T-cell (primary cell): Measurements from ENCODE around the gene FHOD3. TPM values are rescaled to one million over a fixed set of nuclear protein-coding genes. Genes with fewer than 3 reads are reported as not detected.

Experiments
- ATAC-seq, 4 experiments: fragments of 200-7000 bp in 3 of 4; fragments of 150-1000 bp in 1 of 4; cut with Tn5 transposase; replicated peaks in 1 of 4; 1 replicate in 3 of 4; 2 replicates in 1 of 4; pipeline ENCODE4 v1.10.0; 2021; ENCODE audit warnings: moderate library complexity in 3 of 4, mild to moderate bottlenecking in 2 of 4, moderate number of reproducible peaks in 1 of 4
- CTCF ChIA-PET, 2 donors: fragments of 300-600 bp; sonication (Branson Sonifier 250); formaldehyde crosslinking; loops; one replicate each; lab custom pipeline; 2022; ENCODE audit warnings: antibody characterized with exemption in 2 of 2; lab: Charles Lee
- POLR2A ChIA-PET, 2 donors: fragments of 300-600 bp; sonication (Branson Sonifier 250); formaldehyde crosslinking; loops; one replicate each; lab custom pipeline; 2022; ENCODE audit warnings: antibody characterized with exemption in 2 of 2; lab: Charles Lee
- DNase-seq, 35 experiments: peaks; one replicate each; pipeline versions ENCODE4 v3.0.0 to v3.0.0-alpha.2; 2013 to 2023
- H3K27ac ChIP-seq: one replicate; pipeline ENCODE4 v1.5.1; 2013; ENCODE audit warnings: low read length
- H3K27me3 ChIP-seq, 2 experiments: replicated peaks in 1 of 2; 1 replicate in 1 of 2; 2 replicates in 1 of 2; pipeline versions ENCODE4 v1.6.1 to v1.7.0; 2013; ENCODE audit warnings: low read length in 1 of 2, mixed read lengths in 1 of 2; ENCODE audit not compliant: control insufficient read depth in 2 of 2, insufficient read depth in 2 of 2; ENCODE audit errors: extremely low read depth in 1 of 2
- H3K36me3 ChIP-seq, 2 donors: 1 replicate in 1 of 2; 2 replicates in 1 of 2; pipeline versions ENCODE4 v1.6.1 to v1.7.0; 2013; ENCODE audit warnings: low read length in 1 of 2; ENCODE audit not compliant: control insufficient read depth in 2 of 2, insufficient read depth in 1 of 2; ENCODE audit errors: extremely low read depth in 1 of 2
- H3K4me1 ChIP-seq, 2 experiments: 1 replicate in 1 of 2; 2 replicates in 1 of 2; pipeline versions ENCODE4 v1.6.1 to v1.7.0; 2013; ENCODE audit warnings: low read length in 2 of 2, mixed read lengths in 1 of 2; ENCODE audit not compliant: insufficient read depth in 2 of 2, control insufficient read depth in 1 of 2; ENCODE audit errors: extremely low read depth in 1 of 2
- H3K4me3 ChIP-seq, 2 donors: 1 replicate in 1 of 2; 2 replicates in 1 of 2; pipeline versions ENCODE4 v1.5.1 to v1.7.0; 2013; ENCODE audit warnings: mild to moderate bottlenecking in 2 of 2, low read length in 1 of 2, moderate library complexity in 1 of 2; ENCODE audit not compliant: control insufficient read depth in 1 of 2; ENCODE audit errors: extremely low read depth in 1 of 2
- H3K9me3 ChIP-seq: 2 replicates; pipeline ENCODE4 v1.7.0; 2013
- H3K27ac Mint-ChIP-seq, 2 donors: one replicate each; pipeline ENCODE4 v1.8.0; 2020 to 2021; ENCODE audit warnings: mild to moderate bottlenecking in 2 of 2, mixed read lengths in 2 of 2
- H3K27me3 Mint-ChIP-seq, 2 donors: one replicate each; pipeline ENCODE4 v1.8.0; 2021 to 2022; ENCODE audit warnings: mixed read lengths in 2 of 2
- H3K36me3 Mint-ChIP-seq: one replicate; pipeline ENCODE4 v1.8.0; 2021; ENCODE audit warnings: mixed read lengths
- H3K4me1 Mint-ChIP-seq, 3 donors: one replicate each; pipeline ENCODE4 v1.8.0; 2020 to 2022; ENCODE audit warnings: mixed read lengths in 3 of 3, mild to moderate bottlenecking in 1 of 3
- H3K4me3 Mint-ChIP-seq, 3 donors: one replicate each; pipeline ENCODE4 v1.8.0; 2020 to 2022; ENCODE audit warnings: mild to moderate bottlenecking in 3 of 3, mixed read lengths in 3 of 3, moderate library complexity in 3 of 3
- H3K9me3 Mint-ChIP-seq, 3 donors: one replicate each; pipeline ENCODE4 v1.8.0; 2020 to 2022; ENCODE audit warnings: mixed read lengths in 3 of 3
- WGBS: methylation state at CpG from one replicate; pipeline ENCODE4 v1.1.5; 2013; ENCODE audit warnings: missing lambda C conversion rate; ENCODE audit not compliant: insufficient coverage; 5-methylcytosine and 5-hydroxymethylcytosine counted together
- total RNA-seq, 35 experiments: library from RNA in 6 of 35; stranded (reverse) in 6 of 35; fragments of 120-200 nt in 1 of 35; gene quantifications; one replicate each; pipeline versions ENCODE4 v1.2.1 to v1.2.4 and lab custom pipeline; 2013 to 2026

FHOD3 gene
- total RNA-seq, 5 donors from 2014 or later (not counting 1 experiment from before 2014, with no cell fraction given), result 0.06 TPM; not detected in 4

GRCh38 chr18:36298126-36298741, 721 bp downstream of the FHOD3 start:
- peak overlapping the region in 1 of 2 donors; percentile 47 for H3K4me3 ChIP-seq
- 1% methylated on average over 49 of the region's 67 CpGs for WGBS
- DNase-seq, result no peak

DNA sequence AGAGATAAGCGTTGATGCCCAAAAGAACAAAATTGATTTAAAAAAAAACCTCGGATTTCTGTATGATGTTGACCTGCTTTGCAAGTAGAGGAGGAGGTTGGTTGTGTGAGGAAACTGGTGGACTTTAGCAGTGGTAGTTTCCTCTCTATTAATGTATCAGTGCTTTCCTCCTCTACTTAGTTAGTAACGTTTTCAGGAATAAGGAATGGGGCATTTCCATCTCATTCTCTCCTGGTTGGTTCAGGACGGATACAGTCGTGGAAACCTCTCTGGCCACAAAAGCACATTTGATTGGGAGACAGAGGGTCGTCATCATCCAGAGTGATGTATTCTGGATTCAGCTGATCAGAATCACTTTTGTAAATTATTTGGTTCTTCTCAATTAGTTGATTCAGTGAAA, 1.5 kb downstream of the FHOD3 start:
- Mint-ChIP-seq H3K27ac (no peak overlapping the region), H3K4me3 (peak overlapping the region in 2 of 3 donors; percentile 13 to 23), H3K36me3 (no peaks in the 10 kb centered on the region), H3K9me3 (no peaks in the 10 kb centered on the region), H3K4me1 (peaks cover 0 to 2% (median 2%) of the 10 kb centered on the region in 3 donors), H3K27me3 (peaks cover 38 to 47% of the 10 kb centered on the region in 2 donors)
- Histone ChIP-seq H3K36me3 (no peaks in the 10 kb centered on the region), H3K27ac (no peak overlapping the region), H3K9me3 (no peaks in the 10 kb centered on the region), H3K4me1 (peaks cover 0 to 15% of the 10 kb centered on the region in 2 experiments), H3K27me3 (peaks cover 23 to 45% of the 10 kb centered on the region in 2 experiments), H3K4me3 (no peak overlapping the region)
- ChIA-PET POLR2A (no interaction called here), CTCF (interaction anchor here (0.5 to 0.7 kb wide), 4 partner anchors 14 to 85 kb away, joined by 4 to 7 read pairs (median 6); no protein-coding TSS in a partner anchor)
- no peak for ATAC-seq
- no peak for DNase-seq
- 86% methylated on average over 1 of the region's 6 CpGs for WGBS

More at GRCh38 chr18:36298126-36298741, 721 bp downstream of the FHOD3 start:
- no peak overlapping the region for H3K27ac ChIP-seq
- Mint-ChIP-seq H3K36me3 (no peaks in the 10 kb centered on the region), H3K27me3 (peaks cover 34 to 41% of the 10 kb centered on the region in 2 donors), H3K27ac (no peak overlapping the region), H3K4me3 (no peak overlapping the region), H3K9me3 (no peaks in the 10 kb centered on the region), H3K4me1 (peaks cover 0 to 2% (median 2%) of the 10 kb centered on the region in 3 donors)
- ChIA-PET POLR2A (no interaction called here), CTCF (interaction anchor here (0.6 to 0.7 kb wide), 3 partner anchors 14 to 281 kb away, joined by 3 to 6 read pairs (median 4); no protein-coding TSS in a partner anchor)
- H3K36me3 ChIP-seq, result no peaks in the 10 kb centered on the region
- ATAC-seq, result no peak
- peaks cover 26 to 41% of the 10 kb centered on the region in 2 experiments for H3K27me3 ChIP-seq
- H3K4me1 ChIP-seq, result peaks cover 0 to 15% of the 10 kb centered on the region in 2 experiments
- H3K9me3 ChIP-seq, result no peaks in the 10 kb centered on the region

- H3K4me3 Mint-ChIP-seq, result no peak overlapping the region
- Histone ChIP-seq H3K27ac (no peak overlapping the region), H3K4me1 (peaks cover 0 to 15% of the 10 kb centered on the region in 2 experiments), H3K9me3 (no peaks in the 10 kb centered on the region), H3K4me3 (no peak overlapping the region), H3K27me3 (peaks cover 16 to 42% of the 10 kb centered on the region in 2 experiments), H3K36me3 (no peaks in the 10 kb centered on the region)
- no peaks in the 10 kb centered on the region for H3K9me3 Mint-ChIP-seq
- peaks cover 46 to 54% of the 10 kb centered on the region in 2 donors for H3K27me3 Mint-ChIP-seq
- ChIA-PET POLR2A (no interaction called here), CTCF (interaction anchor here in 1 of 2 donors (0.7 kb wide), 1 partner anchor 16 kb away, joined by 3 read pairs; no protein-coding TSS in a partner anchor)
- H3K27ac Mint-ChIP-seq, result no peak overlapping the region
- DNase-seq (no peak), ATAC-seq (no peak)
- peaks cover 0 to 2% (median 2%) of the 10 kb centered on the region in 3 donors for H3K4me1 Mint-ChIP-seq
- H3K36me3 Mint-ChIP-seq, result no peaks in the 10 kb centered on the region
- 77% methylated on average over 3 of the region's 6 CpGs for WGBS
Measured at GRCh38 chr18:36300211-36300610, 2.7 kb downstream of the FHOD3 start.

DNA sequence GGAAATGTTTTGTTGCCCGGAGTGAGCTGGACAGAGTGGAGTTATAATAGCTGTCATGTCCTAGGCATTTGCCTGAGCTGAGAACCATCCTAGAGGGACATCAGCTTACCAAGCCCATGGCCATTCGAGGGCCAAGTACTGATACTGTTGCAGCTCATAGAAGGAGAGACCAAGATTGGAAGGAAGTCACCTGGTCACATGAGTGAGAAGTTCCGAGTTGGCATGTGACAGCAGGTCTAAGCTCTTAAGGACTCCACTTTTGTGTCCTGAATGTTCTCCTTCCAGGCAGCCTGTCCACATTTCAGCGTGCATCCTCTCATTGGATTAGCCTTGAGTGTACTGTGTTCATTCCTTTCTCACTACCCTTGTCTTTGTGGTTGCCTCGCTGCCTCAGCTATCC, 4.4 kb downstream of the FHOD3 start:
- Mint-ChIP-seq H3K4me1 (peaks cover 0 to 2% (median 2%) of the 10 kb centered on the region in 3 donors), H3K27ac (no peak overlapping the region), H3K36me3 (no peaks in the 10 kb centered on the region), H3K9me3 (no peaks in the 10 kb centered on the region), H3K4me3 (no peak overlapping the region), H3K27me3 (peaks cover 54 to 68% of the 10 kb centered on the region in 2 donors)
- no peaks in the 10 kb centered on the region for H3K36me3 ChIP-seq
- no peaks in the 10 kb centered on the region for H3K9me3 ChIP-seq
- H3K27ac ChIP-seq, result no peak overlapping the region
- WGBS, result 56% methylated on average over 5 of the region's 5 CpGs
- CTCF ChIA-PET, result no interaction called here
- no peak overlapping the region for H3K4me3 ChIP-seq
- POLR2A ChIA-PET, result no interaction called here
- H3K27me3 ChIP-seq, result peaks cover 11 to 33% of the 10 kb centered on the region in 2 experiments
- peaks cover 0 to 11% of the 10 kb centered on the region in 2 experiments for H3K4me1 ChIP-seq
- ATAC-seq (no peak), DNase-seq (no peak)

DNA sequence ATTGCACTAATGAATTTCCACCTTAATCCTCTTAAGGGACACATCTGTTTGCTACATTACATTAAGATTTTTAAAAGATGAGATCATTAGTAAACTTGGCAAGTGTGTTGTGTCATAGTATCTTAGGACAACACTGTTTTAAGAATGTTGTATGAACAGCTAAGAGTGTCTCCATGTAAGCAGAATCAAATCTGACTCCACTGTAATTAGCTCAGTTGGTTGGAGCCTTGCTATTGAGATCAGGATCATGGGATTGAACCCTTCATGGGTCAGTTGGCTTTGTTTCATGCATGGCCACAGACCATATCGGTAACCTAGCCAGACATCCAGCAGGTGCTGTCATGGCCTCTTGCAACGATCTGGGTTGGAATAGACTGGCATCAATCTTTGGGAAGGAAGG, 5.2 kb downstream of the FHOD3 start:
- Histone ChIP-seq H3K9me3 (no peaks in the 10 kb centered on the region), H3K27ac (no peak overlapping the region), H3K4me1 (peaks cover 0 to 8% of the 10 kb centered on the region in 2 experiments), H3K4me3 (no peak overlapping the region), H3K27me3 (peaks cover 11 to 30% of the 10 kb centered on the region in 2 experiments), H3K36me3 (no peaks in the 10 kb centered on the region)
- Mint-ChIP-seq H3K27ac (no peak overlapping the region), H3K36me3 (no peaks in the 10 kb centered on the region), H3K4me3 (no peak overlapping the region), H3K27me3 (peaks cover 54 to 68% of the 10 kb centered on the region in 2 donors), H3K9me3 (no peaks in the 10 kb centered on the region), H3K4me1 (peaks cover 0 to 2% (median 2%) of the 10 kb centered on the region in 3 donors)
- POLR2A ChIA-PET, result no interaction called here
- ATAC-seq, result no peak
- CTCF ChIA-PET, result no interaction called here
- WGBS, result no CpG with 5 or more reads among the region's 2 CpGs
- DNase-seq, result no peak

GRCh38 chr18:36303211-36303844, 5.8 kb downstream of the FHOD3 start:
- no peak for ATAC-seq
- ChIA-PET CTCF (interaction anchor here in 1 of 2 donors (0.6 kb wide), 1 partner anchor 19 kb away, joined by 3 read pairs; no protein-coding TSS in a partner anchor), POLR2A (no interaction called here)
- Histone ChIP-seq H3K36me3 (no peaks in the 10 kb centered on the region), H3K4me3 (no peak overlapping the region), H3K27ac (no peak overlapping the region), H3K27me3 (peaks cover 11 to 27% of the 10 kb centered on the region in 2 experiments), H3K4me1 (peaks cover 0 to 1% of the 10 kb centered on the region in 2 experiments), H3K9me3 (no peaks in the 10 kb centered on the region)
- H3K4me1 Mint-ChIP-seq, result peaks cover 0 to 2% (median 2%) of the 10 kb centered on the region in 3 donors
- H3K9me3 Mint-ChIP-seq, result no peaks in the 10 kb centered on the region
- no peak overlapping the region for H3K4me3 Mint-ChIP-seq
- peaks cover 54 to 68% of the 10 kb centered on the region in 2 donors for H3K27me3 Mint-ChIP-seq
- H3K36me3 Mint-ChIP-seq, result no peaks in the 10 kb centered on the region
- H3K27ac Mint-ChIP-seq, result no peak overlapping the region
- DNase-seq, result no peak
- WGBS, result 86% methylated on average over 3 of the region's 6 CpGs
